Hepatocyte (in vitro differentiated cells): ENCODE data around the gene CWF19L2. TPM values are rescaled to one million over a fixed set of nuclear protein-coding genes. Genes with fewer than 3 reads are reported as not detected.
"Not testable (repeated sequence)": the region's sequence is repeated elsewhere in the genome, so short reads cannot be mapped to it uniquely, and the experiment has no call there.

Experiments used
- DNase-seq: peaks from one replicate; pipeline ENCODE4 v3.0.0-alpha.2; 2016; ENCODE audit warnings: low spot score
- H2AFZ ChIP-seq: fragments of 200-600 bp; sonication (generic); 2 replicates; pipeline ENCODE4 v1.6.0; 2016; ENCODE audit warnings: antibody characterized with exemption, mild to moderate bottlenecking
- H3K27ac ChIP-seq: fragments of 200-600 bp; sonication (generic); 2 replicates; pipeline ENCODE4 v1.5.1; 2016; ENCODE audit warnings: mild to moderate bottlenecking
- H3K27me3 ChIP-seq: fragments of 200-600 bp; sonication (generic); 2 replicates; pipeline ENCODE4 v1.6.1; 2016
- H3K36me3 ChIP-seq: fragments of 200-600 bp; sonication (generic); replicated peaks from 2 replicates; pipeline ENCODE4 v1.5.1; 2016; ENCODE audit warnings: low read depth; ENCODE audit not compliant: insufficient read depth
- H3K4me1 ChIP-seq: fragments of 200-600 bp; sonication (generic); 2 replicates; pipeline ENCODE4 v1.5.1; 2016; ENCODE audit warnings: mild to moderate bottlenecking, moderate library complexity; ENCODE audit not compliant: insufficient read depth
- H3K4me2 ChIP-seq: fragments of 200-600 bp; sonication (generic); 2 replicates; pipeline ENCODE4 v1.6.0; 2016
- H3K4me3 ChIP-seq: fragments of 200-600 bp; sonication (generic); 2 replicates; pipeline ENCODE4 v1.5.1; 2016; ENCODE audit warnings: mild to moderate bottlenecking
- H3K79me2 ChIP-seq: fragments of 200-600 bp; sonication (generic); 2 replicates; pipeline ENCODE4 v1.6.0; 2017; ENCODE audit warnings: mild to moderate bottlenecking
- H3K9me2 ChIP-seq: fragments of 200-600 bp; sonication (generic); replicated peaks from 2 replicates; pipeline ENCODE4 v1.6.0; 2017; ENCODE audit warnings: mild to moderate bottlenecking; ENCODE audit not compliant: insufficient read depth
- H3K9me3 ChIP-seq: fragments of 200-600 bp; sonication (generic); 2 replicates; pipeline ENCODE4 v1.5.1; 2016; ENCODE audit warnings: low read depth, mild to moderate bottlenecking
- H4K20me1 ChIP-seq: fragments of 200-600 bp; sonication (generic); 2 replicates; pipeline ENCODE4 v1.6.0; 2016; ENCODE audit warnings: mild to moderate bottlenecking; ENCODE audit not compliant: insufficient read depth, poor library complexity, severe bottlenecking
- CTCF ChIP-seq: fragments of 200-600 bp; sonication (generic); IDR thresholded peaks from 2 replicates; pipeline ENCODE4 v1.5.1; 2016; ENCODE audit warnings: antibody characterized with exemption, mild to moderate bottlenecking; ENCODE audit not compliant: poor library complexity
- EZH2 ChIP-seq: fragments of 200-600 bp; sonication (generic); IDR thresholded peaks from 2 replicates; pipeline ENCODE4 v1.6.1; 2016; ENCODE audit warnings: antibody characterized with exemption, mild to moderate bottlenecking, borderline replicate concordance
- EZH2phosphoT487 ChIP-seq: fragments of 200-600 bp; sonication (generic); IDR thresholded peaks from one replicate; pipeline ENCODE4 v1.6.1; 2018; ENCODE audit warnings: antibody characterized with exemption, mild to moderate bottlenecking, low read depth, moderate library complexity; ENCODE audit not compliant: unreplicated experiment, severe bottlenecking
- WGBS: methylation state at CpG from one replicate; pipeline ENCODE4 v1.1.6; 2016; ENCODE audit warnings: low lambda C conversion rate; ENCODE audit errors: missing lambda C conversion rate; 5-methylcytosine and 5-hydroxymethylcytosine counted together
- polyA plus RNA-seq: library from polyadenylated mRNA; unstranded; fragments of >200 nt; fragmentation: Nextera tagmentation; extraction: Ambion mirVana; gene quantifications from 2 replicates; pipeline ENCODE4 v1.2.1, GENCODE V29; 2016
- total RNA-seq: library from RNA; depleted of rRNA; stranded (reverse); fragments of >200 nt; gene quantifications from 2 replicates; pipeline ENCODE4 v1.2.3, GENCODE V29; 2014

The CWF19L2 gene
- total and polyA plus RNA-seq, 2 experiments from 2014 or later: 4.3 to 14.0 TPM

- H2AFZ ChIP-seq: no peak overlapping the region
- H3K9me3 ChIP-seq: no peaks in the 10 kb centered on the region
- H3K27me3 ChIP-seq: no peaks in the 10 kb centered on the region
- 100% methylated on average over 1 of the region's 1 CpG for WGBS
- no peaks in the 10 kb centered on the region for H3K79me2 ChIP-seq
- no peaks in the 10 kb centered on the region for H3K9me2 ChIP-seq
- DNase-seq: no peak
- H3K4me2 ChIP-seq: no peak overlapping the region
- TF ChIP-seq EZH2 (no peak), EZH2phosphoT487 (no peak), CTCF (no peak)
- H4K20me1 ChIP-seq: no peaks in the 10 kb centered on the region
- H3K4me1 ChIP-seq: no peaks in the 10 kb centered on the region
- H3K27ac ChIP-seq: no peak overlapping the region
- no peaks in the 10 kb centered on the region for H3K36me3 ChIP-seq
- H3K4me3 ChIP-seq: no peak overlapping the region
Measured at GRCh38 chr11:107501713-107502112, 44.1 kb upstream of the CWF19L2 start.

GRCh38 chr11:107497371-107497770 is 39.7 kb upstream of the CWF19L2 start:
- H3K9me3 ChIP-seq, H3K36me3 ChIP-seq, H4K20me1 ChIP-seq, H3K4me1 ChIP-seq, H3K27me3 ChIP-seq, DNase-seq, H3K27ac ChIP-seq, H3K4me2 ChIP-seq, H3K9me2 ChIP-seq, H2AFZ ChIP-seq, H3K4me3 ChIP-seq, H3K79me2 ChIP-seq: not testable (repeated sequence)
- WGBS: 92% methylated on average over 7 of the region's 7 CpGs

DNA sequence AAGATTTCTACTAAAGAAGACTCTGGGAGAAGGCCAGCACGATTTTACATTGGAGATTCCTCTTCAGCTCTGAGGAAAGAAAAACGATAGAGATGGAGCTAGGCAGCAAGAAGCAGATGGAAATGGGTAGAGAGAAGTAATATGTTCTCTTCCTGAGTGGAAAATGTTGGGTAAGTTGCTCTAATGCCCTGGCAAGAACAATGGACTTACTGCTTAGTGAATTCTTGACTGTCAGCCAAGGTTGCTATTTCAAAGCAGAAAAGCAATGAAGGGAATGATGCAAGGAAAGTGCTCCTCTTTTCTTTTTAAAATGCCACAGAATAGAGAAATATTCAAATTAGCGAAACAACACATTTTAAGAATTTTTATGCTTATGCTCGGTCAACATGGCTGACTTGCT is 38.4 kb upstream of the CWF19L2 start:
- Histone ChIP-seq H3K79me2 (no peaks in the 10 kb centered on the region), H3K27ac (no peak overlapping the region), H3K4me1 (no peaks in the 10 kb centered on the region), H3K4me3 (no peak overlapping the region), H3K9me3 (no peaks in the 10 kb centered on the region), H3K4me2 (no peak overlapping the region), H3K27me3 (no peaks in the 10 kb centered on the region), H2AFZ (no peak overlapping the region), H4K20me1 (no peaks in the 10 kb centered on the region), H3K36me3 (no peaks in the 10 kb centered on the region), H3K9me2 (no peaks in the 10 kb centered on the region)
- TF ChIP-seq EZH2 (no peak), CTCF (no peak), EZH2phosphoT487 (no peak)
- no peak for DNase-seq
- WGBS: 96% methylated on average over 4 of the region's 4 CpGs

GRCh38 chr11:107494055-107494454 is 36.4 kb upstream of the CWF19L2 start:
- Histone ChIP-seq H3K27ac (no peak overlapping the region), H3K4me2 (no peak overlapping the region), H3K9me2 (no peaks in the 10 kb centered on the region), H3K4me3 (no peak overlapping the region), H3K27me3 (no peaks in the 10 kb centered on the region), H3K9me3 (no peaks in the 10 kb centered on the region), H4K20me1 (no peaks in the 10 kb centered on the region), H2AFZ (no peak overlapping the region), H3K4me1 (no peaks in the 10 kb centered on the region), H3K36me3 (no peaks in the 10 kb centered on the region), H3K79me2 (no peaks in the 10 kb centered on the region)
- no peak for TF ChIP-seq EZH2phosphoT487
- TF ChIP-seq CTCF: no peak
- no peak for TF ChIP-seq EZH2
- WGBS: 72% methylated on average over 1 of the region's 1 CpG
- no peak for DNase-seq
